T-helper 1 cell treated with Interleukin-12 subunit alpha and Interleukin-12 subunit beta and Interleukin-4 antibody, amounts not matched to agents 30 μg/mL and 1 μg/mL, for 36 hours (primary cell): ENCODE results near the gene RAP1GAP2.

ENCODE experiments used
- H3K27ac Mint-ChIP-seq: one replicate; pipeline ENCODE4 v1.8.0; 2021; ENCODE audit warnings: mild to moderate bottlenecking, mixed read lengths
- H3K27me3 Mint-ChIP-seq: one replicate; pipeline ENCODE4 v1.8.0; 2021; ENCODE audit warnings: low read depth, mixed read lengths
- H3K36me3 Mint-ChIP-seq: one replicate; pipeline ENCODE4 v1.8.0; 2021; ENCODE audit warnings: low read depth, mixed read lengths
- H3K4me1 Mint-ChIP-seq: one replicate; pipeline ENCODE4 v1.8.0; 2021; ENCODE audit warnings: low read depth, mixed read lengths
- H3K4me3 Mint-ChIP-seq: one replicate; pipeline ENCODE4 v1.8.0; 2021; ENCODE audit warnings: mild to moderate bottlenecking, moderate library complexity, mixed read lengths
- H3K9me3 Mint-ChIP-seq: one replicate; pipeline ENCODE4 v1.8.0; 2021; ENCODE audit warnings: mixed read lengths

The RAP1GAP2 gene

GRCh38 chr17:3033248-3033640 is 237.0 kb downstream of the RAP1GAP2 start:
- no peak overlapping the region for H3K27ac Mint-ChIP-seq
- H3K4me3 Mint-ChIP-seq, result no peak overlapping the region
- no peaks in the 10 kb centered on the region for H3K36me3 Mint-ChIP-seq
- H3K4me1 Mint-ChIP-seq, result no peaks in the 10 kb centered on the region
- H3K27me3 Mint-ChIP-seq, result no peaks in the 10 kb centered on the region
- no peaks in the 10 kb centered on the region for H3K9me3 Mint-ChIP-seq

GRCh38 chr17:3033741-3034577 is 237.7 kb downstream of the RAP1GAP2 start:
- peaks cover 2% of the 10 kb centered on the region for H3K27me3 Mint-ChIP-seq
- H3K9me3 Mint-ChIP-seq, result no peaks in the 10 kb centered on the region
- no peaks in the 10 kb centered on the region for H3K4me1 Mint-ChIP-seq
- H3K36me3 Mint-ChIP-seq, result no peaks in the 10 kb centered on the region
- H3K27ac Mint-ChIP-seq, result no peak overlapping the region
- no peak overlapping the region for H3K4me3 Mint-ChIP-seq

GRCh38 chr17:3034578-3034920 is 238.3 kb downstream of the RAP1GAP2 start:
- Mint-ChIP-seq H3K4me1 (no peaks in the 10 kb centered on the region), H3K4me3 (no peak overlapping the region), H3K36me3 (no peaks in the 10 kb centered on the region), H3K27me3 (peaks cover 5% of the 10 kb centered on the region), H3K27ac (no peak overlapping the region), H3K9me3 (no peaks in the 10 kb centered on the region)

GRCh38 chr17:3035256-3035967 is 239.2 kb downstream of the RAP1GAP2 start:
- H3K4me1 Mint-ChIP-seq, result no peaks in the 10 kb centered on the region
- no peaks in the 10 kb centered on the region for H3K36me3 Mint-ChIP-seq
- H3K4me3 Mint-ChIP-seq, result no peak overlapping the region
- H3K9me3 Mint-ChIP-seq, result no peaks in the 10 kb centered on the region
- no peak overlapping the region for H3K27ac Mint-ChIP-seq
- H3K27me3 Mint-ChIP-seq, result peaks cover 5% of the 10 kb centered on the region

GRCh38 chr17:3035968-3036280 is 239.7 kb downstream of the RAP1GAP2 start:
- Mint-ChIP-seq H3K9me3 (no peaks in the 10 kb centered on the region), H3K27me3 (peaks cover 5% of the 10 kb centered on the region), H3K27ac (no peak overlapping the region), H3K4me3 (no peak overlapping the region), H3K36me3 (no peaks in the 10 kb centered on the region), H3K4me1 (no peaks in the 10 kb centered on the region)

- no peak overlapping the region for H3K4me3 Mint-ChIP-seq
- H3K36me3 Mint-ChIP-seq, result no peaks in the 10 kb centered on the region
- H3K27ac Mint-ChIP-seq, result no peak overlapping the region
- H3K9me3 Mint-ChIP-seq, result no peaks in the 10 kb centered on the region
- peaks cover 5% of the 10 kb centered on the region for H3K27me3 Mint-ChIP-seq
- no peaks in the 10 kb centered on the region for H3K4me1 Mint-ChIP-seq
Measured at GRCh38 chr17:3036800-3037199, 240.6 kb downstream of the RAP1GAP2 start.

- Mint-ChIP-seq H3K36me3 (no peaks in the 10 kb centered on the region), H3K4me1 (no peaks in the 10 kb centered on the region), H3K4me3 (no peak overlapping the region), H3K9me3 (no peaks in the 10 kb centered on the region), H3K27me3 (peaks cover 5% of the 10 kb centered on the region), H3K27ac (no peak overlapping the region)
Measured at GRCh38 chr17:3037259-3037658, 241.0 kb downstream of the RAP1GAP2 start.

GRCh38 chr17:3038941-3039340 is 242.7 kb downstream of the RAP1GAP2 start:
- Mint-ChIP-seq H3K9me3 (peaks cover 13% of the 10 kb centered on the region), H3K27me3 (peaks cover 5% of the 10 kb centered on the region), H3K36me3 (no peaks in the 10 kb centered on the region), H3K4me1 (no peaks in the 10 kb centered on the region), H3K4me3 (no peak overlapping the region), H3K27ac (no peak overlapping the region)

GRCh38 chr17:3039736-3040135 is 243.5 kb downstream of the RAP1GAP2 start:
- no peak overlapping the region for H3K4me3 Mint-ChIP-seq
- H3K36me3 Mint-ChIP-seq, result peaks cover 1% of the 10 kb centered on the region
- peaks cover 20% of the 10 kb centered on the region for H3K9me3 Mint-ChIP-seq
- peaks cover 5% of the 10 kb centered on the region for H3K27me3 Mint-ChIP-seq
- H3K27ac Mint-ChIP-seq, result no peak overlapping the region
- no peaks in the 10 kb centered on the region for H3K4me1 Mint-ChIP-seq

GRCh38 chr17:3040882-3041281 is 244.6 kb downstream of the RAP1GAP2 start:
- peaks cover 21% of the 10 kb centered on the region for H3K9me3 Mint-ChIP-seq
- no peak overlapping the region for H3K4me3 Mint-ChIP-seq
- peaks cover 1% of the 10 kb centered on the region for H3K36me3 Mint-ChIP-seq
- no peak overlapping the region for H3K27ac Mint-ChIP-seq
- peaks cover 5% of the 10 kb centered on the region for H3K27me3 Mint-ChIP-seq
- H3K4me1 Mint-ChIP-seq, result no peaks in the 10 kb centered on the region

GRCh38 chr17:3043737-3044365 is 247.6 kb downstream of the RAP1GAP2 start:
- Mint-ChIP-seq H3K27me3 (peaks cover 9% of the 10 kb centered on the region), H3K4me3 (no peak overlapping the region), H3K4me1 (no peaks in the 10 kb centered on the region), H3K27ac (no peak overlapping the region), H3K9me3 (peaks cover 21% of the 10 kb centered on the region), H3K36me3 (peaks cover 1% of the 10 kb centered on the region)

GRCh38 chr17:3046753-3047152 is 250.5 kb downstream of the RAP1GAP2 start:
- H3K36me3 Mint-ChIP-seq, result peaks cover 1% of the 10 kb centered on the region
- H3K27me3 Mint-ChIP-seq, result peaks cover 4% of the 10 kb centered on the region
- no peaks in the 10 kb centered on the region for H3K4me1 Mint-ChIP-seq
- no peak overlapping the region for H3K27ac Mint-ChIP-seq
- no peak overlapping the region for H3K4me3 Mint-ChIP-seq
- H3K9me3 Mint-ChIP-seq, result peaks cover 21% of the 10 kb centered on the region

- Mint-ChIP-seq H3K9me3 (peaks cover 8% of the 10 kb centered on the region), H3K36me3 (peaks cover 1% of the 10 kb centered on the region), H3K27me3 (peaks cover 4% of the 10 kb centered on the region), H3K27ac (peak overlapping the region; percentile 76), H3K4me1 (no peaks in the 10 kb centered on the region), H3K4me3 (peak overlapping the region; percentile 90)
Measured at GRCh38 chr17:3048727-3049471, 252.7 kb downstream of the RAP1GAP2 start.

- no peak overlapping the region for H3K4me3 Mint-ChIP-seq
- H3K9me3 Mint-ChIP-seq, result no peaks in the 10 kb centered on the region
- no peaks in the 10 kb centered on the region for H3K4me1 Mint-ChIP-seq
- no peak overlapping the region for H3K27ac Mint-ChIP-seq
- no peaks in the 10 kb centered on the region for H3K36me3 Mint-ChIP-seq
- peaks cover 4% of the 10 kb centered on the region for H3K27me3 Mint-ChIP-seq
Measured at GRCh38 chr17:3049705-3050295, 253.6 kb downstream of the RAP1GAP2 start.
